Measurements from ENCODE around the gene RIN3.

GRCh38 chr14:92568621-92569479 lies 55.3 kb downstream of the RIN3 start:
- TF ChIP-seq CTCF (IDR thresholded peaks at IDR 0.05) (no peak), POLR2A (IDR thresholded peaks at IDR 0.05) (no peak), POLR2AphosphoS5 (IDR thresholded peaks at IDR 0.05) (no peak)
